GM23338 (cell line): ENCODE data around the gene TCN2. TPM values are rescaled to one million over a fixed set of nuclear protein-coding genes. Genes with fewer than 3 reads are reported as not detected.

Source experiments
- ATAC-seq: fragments of 200-7000 bp; cut with Tn5 transposase; 3 replicates; pipeline ENCODE4 v1.9.1; 2020
- DNase-seq: peaks from one replicate; pipeline ENCODE4 v3.0.0-alpha.2; 2015; ENCODE audit warnings: low spot score
- H2AFZ ChIP-seq: fragments of 200-600 bp; sonication (generic); 2 replicates; pipeline ENCODE4 v1.8.0; 2016; ENCODE audit warnings: antibody characterized with exemption, mild to moderate bottlenecking, moderate library complexity
- H3F3A ChIP-seq: fragments of 200-600 bp; sonication (generic); replicated peaks from 2 replicates; pipeline ENCODE4 v1.8.0; 2017; ENCODE audit warnings: antibody characterized with exemption, mixed run types, low read depth
- H3K27ac ChIP-seq: fragments of 200-600 bp; sonication (generic); 2 replicates; pipeline ENCODE4 v1.6.1; 2016; ENCODE audit warnings: low read depth
- H3K27me3 ChIP-seq: fragments of 200-600 bp; sonication (generic); 2 replicates; pipeline ENCODE4 v1.8.0; 2016; ENCODE audit warnings: mild to moderate bottlenecking, mixed run types, moderate library complexity; ENCODE audit not compliant: insufficient read depth
- H3K36me3 ChIP-seq: fragments of 200-600 bp; sonication (generic); 2 replicates; pipeline ENCODE4 v1.8.0; 2016; ENCODE audit warnings: mild to moderate bottlenecking; ENCODE audit not compliant: insufficient read depth
- H3K4me1 ChIP-seq: fragments of 200-600 bp; sonication (generic); 2 replicates; pipeline ENCODE4 v1.8.0; 2016; ENCODE audit warnings: mild to moderate bottlenecking, moderate library complexity; ENCODE audit not compliant: insufficient read depth
- H3K4me2 ChIP-seq: fragments of 200-600 bp; sonication (generic); 2 replicates; pipeline ENCODE4 v1.7.1; 2017; ENCODE audit warnings: mixed run types
- H3K4me3 ChIP-seq: fragments of 200-600 bp; sonication (generic); 2 replicates; pipeline ENCODE4 v1.6.1; 2016; ENCODE audit warnings: mixed run types
- H3K79me2 ChIP-seq: fragments of 200-600 bp; sonication (generic); replicated peaks from 2 replicates; pipeline ENCODE4 v1.8.0; 2017; ENCODE audit warnings: mild to moderate bottlenecking; ENCODE audit not compliant: insufficient read depth
- H3K9me2 ChIP-seq: fragments of 200-600 bp; sonication (generic); 2 replicates; pipeline ENCODE4 v1.8.0; 2017; ENCODE audit not compliant: insufficient read depth
- H4K20me1 ChIP-seq: fragments of 200-600 bp; sonication (generic); replicated peaks from 2 replicates; pipeline ENCODE4 v1.8.0; 2017; ENCODE audit warnings: mild to moderate bottlenecking; ENCODE audit not compliant: insufficient read depth
- H3K27ac Mint-ChIP-seq: 2 replicates; pipeline ENCODE4 v1.8.0; 2020; ENCODE audit warnings: inconsistent platforms, mild to moderate bottlenecking, moderate library complexity, mixed read lengths
- H3K27me3 Mint-ChIP-seq: 3 replicates; pipeline ENCODE4 v1.8.0; 2022; ENCODE audit warnings: low read depth, mild to moderate bottlenecking, moderate library complexity, mixed read lengths, inconsistent platforms; ENCODE audit not compliant: insufficient read depth, poor library complexity
- H3K36me3 Mint-ChIP-seq: 3 replicates; pipeline ENCODE4 v1.8.0; 2021; ENCODE audit warnings: low read depth, mild to moderate bottlenecking, inconsistent platforms, moderate library complexity, mixed read lengths
- H3K4me1 Mint-ChIP-seq: 3 replicates; pipeline ENCODE4 v1.8.0; 2020; ENCODE audit warnings: mild to moderate bottlenecking, inconsistent platforms, mixed read lengths
- H3K4me3 Mint-ChIP-seq: 3 replicates; pipeline ENCODE4 v1.8.0; 2021; ENCODE audit warnings: moderate library complexity, mild to moderate bottlenecking, inconsistent platforms, mixed read lengths
- H3K9me3 Mint-ChIP-seq: 3 replicates; pipeline ENCODE4 v1.8.0; 2020; ENCODE audit warnings: moderate library complexity, mild to moderate bottlenecking, inconsistent platforms, mixed read lengths
- EZH2phosphoT487 ChIP-seq: fragments of 200-600 bp; sonication (generic); IDR thresholded peaks from one replicate; pipeline ENCODE4 v1.8.1; 2018; ENCODE audit warnings: antibody characterized with exemption; ENCODE audit not compliant: unreplicated experiment
- REST ChIP-seq: IDR thresholded peaks from one replicate; pipeline ENCODE4 v1.6.1; 2018; ENCODE audit warnings: antibody characterized with exemption; ENCODE audit not compliant: unreplicated experiment
- polyA plus RNA-seq: library from polyadenylated mRNA; unstranded; fragments of >200 nt; fragmentation: Nextera tagmentation; extraction: Ambion mirVana; gene quantifications from 2 replicates; pipeline ENCODE4 v1.2.1, GENCODE V29; 2016
- total RNA-seq: library from RNA; depleted of rRNA; stranded (reverse); fragments of >200 nt; shearing (Covaris generic); gene quantifications from 2 replicates; pipeline ENCODE4 v1.2.3, GENCODE V29; 2014

TCN2 gene
- total and polyA plus RNA-seq, 2 experiments from 2014 or later, result 12.9 to 38.1 TPM

GRCh38 chr22:30572840-30573593 lies 34.0 kb upstream of the TCN2 start:
- no peak overlapping the region for H3K27ac ChIP-seq
- no peak overlapping the region for H3K4me3 ChIP-seq
- Mint-ChIP-seq H3K4me1 (peaks cover 24% of the 10 kb centered on the region), H3K9me3 (no peaks in the 10 kb centered on the region), H3K27ac (no peak overlapping the region), H3K27me3 (peaks cover 15% of the 10 kb centered on the region), H3K4me3 (peak overlapping the region; percentile 69; the same call in 2 of the 3 replicates), H3K36me3 (peaks cover 24% of the 10 kb centered on the region)
- DNase-seq (no peak), ATAC-seq (no peak)
- peaks cover 9% of the 10 kb centered on the region; the same call in 1 of the 2 replicates for H3K4me1 ChIP-seq
- no peaks in the 10 kb centered on the region for H3K27me3 ChIP-seq
- peak overlapping the region; percentile 92; the same call in 1 of the 2 replicates for H3K4me2 ChIP-seq
- H3K36me3 ChIP-seq, result peaks cover 5% of the 10 kb centered on the region; the same call in 1 of the 2 replicates
- H3K9me2 ChIP-seq, result no peaks in the 10 kb centered on the region
- no peaks in the 10 kb centered on the region; the same call in 1 of the 2 replicates for H4K20me1 ChIP-seq
- H3K79me2 ChIP-seq, result no peaks in the 10 kb centered on the region
- no peak overlapping the region for H2AFZ ChIP-seq
- no peak for TF ChIP-seq REST
- H3F3A ChIP-seq, result peaks cover 9% of the 10 kb centered on the region

GRCh38 chr22:30573594-30574094 lies 33.3 kb upstream of the TCN2 start:
- H3K4me3 Mint-ChIP-seq, result peak overlapping the region; percentile 69
- Histone ChIP-seq H3K79me2 (no peaks in the 10 kb centered on the region), H3K4me2 (peak overlapping the region; percentile 92), H3F3A (peaks cover 9% of the 10 kb centered on the region), H3K9me2 (no peaks in the 10 kb centered on the region), H3K27ac (no peak overlapping the region), H3K36me3 (peaks cover 6% of the 10 kb centered on the region; the same call in 1 of the 2 replicates), H3K4me3 (peak overlapping the region; percentile 74), H2AFZ (no peak overlapping the region), H4K20me1 (no peaks in the 10 kb centered on the region; the same call in 1 of the 2 replicates), H3K27me3 (no peaks in the 10 kb centered on the region), H3K4me1 (peaks cover 9% of the 10 kb centered on the region; the same call in 1 of the 2 replicates)
- H3K27me3 Mint-ChIP-seq, result peaks cover 15% of the 10 kb centered on the region
- peaks cover 21% of the 10 kb centered on the region for H3K4me1 Mint-ChIP-seq
- peaks cover 29% of the 10 kb centered on the region for H3K36me3 Mint-ChIP-seq
- ATAC-seq, result peak; percentile 11
- TF ChIP-seq EZH2phosphoT487, result no peak
- no peak for TF ChIP-seq REST
- no peak overlapping the region for H3K27ac Mint-ChIP-seq
- H3K9me3 Mint-ChIP-seq, result no peaks in the 10 kb centered on the region
- peak; percentile 30 for DNase-seq
